Measurements from ENCODE around the gene ACOT13.

- TF ChIP-seq CTCF (IDR thresholded peaks at IDR 0.05; ENCODE audit: low read depth, low read length) (no peak), POLR2A (IDR thresholded peaks at IDR 0.05; ENCODE audit: extremely low read depth, insufficient read length) (no peak), MYC (IDR thresholded peaks at IDR 0.05; ENCODE audit: low read depth, low read length) (no peak)
Measured at GRCh38 chr6:24692848-24693592, 26.1 kb downstream of the ACOT13 start.

Measured in NB4 (cell line).